Progenitor cell of endocrine pancreas (in vitro differentiated cells): ENCODE results near the gene IL1A. TPM values are rescaled to one million over a fixed set of nuclear protein-coding genes. Genes with fewer than 3 reads are reported as not detected.

ENCODE experiments used
- DNase-seq: peaks from one replicate; pipeline ENCODE4 v3.0.0; 2021; ENCODE audit warnings: low spot score; ENCODE audit not compliant: unreplicated experiment
- H3K27ac Mint-ChIP-seq: 2 replicates; pipeline ENCODE4 v1.8.0; 2021; ENCODE audit warnings: mild to moderate bottlenecking, moderate library complexity, mixed read lengths
- H3K27me3 Mint-ChIP-seq: 2 replicates; pipeline ENCODE4 v1.8.0; 2021; ENCODE audit warnings: mixed read lengths
- H3K36me3 Mint-ChIP-seq: 2 replicates; pipeline ENCODE4 v1.8.0; 2022; ENCODE audit warnings: mixed read lengths; ENCODE audit not compliant: insufficient read depth
- H3K4me1 Mint-ChIP-seq: 2 replicates; pipeline ENCODE4 v1.8.0; 2021; ENCODE audit warnings: low read depth, mixed read lengths
- H3K4me3 Mint-ChIP-seq: 2 replicates; pipeline ENCODE4 v1.8.0; 2021; ENCODE audit warnings: low read depth, mild to moderate bottlenecking, moderate library complexity, mixed read lengths
- H3K9me3 Mint-ChIP-seq: 2 replicates; pipeline ENCODE4 v1.8.0; 2021; ENCODE audit warnings: low read depth, mixed read lengths
- total RNA-seq: library from RNA; stranded (reverse); gene quantifications from 2 replicates; pipeline ENCODE4 v1.2.1, GENCODE V29; 2021
- TF ChIP-seq, protein P1 (sequence below): fragments of 200-600 bp; sonication (generic); IDR thresholded peaks from one replicate; pipeline ENCODE4 v1.5.0; 2021; ENCODE audit warnings: antibody characterized with exemption, mild to moderate bottlenecking; ENCODE audit not compliant: unreplicated experiment

Gene IL1A
- total RNA-seq, 1 donor from 2014 or later = 0.12 TPM

- Mint-ChIP-seq H3K27ac (no peak overlapping the region), H3K4me1 (peaks cover 10% of the 10 kb centered on the region), H3K4me3 (no peak overlapping the region), H3K36me3 (no peaks in the 10 kb centered on the region), H3K9me3 (peaks cover 4% of the 10 kb centered on the region), H3K27me3 (peaks cover 17% of the 10 kb centered on the region)
- no peak for DNase-seq
- TF ChIP-seq, protein P1, sequence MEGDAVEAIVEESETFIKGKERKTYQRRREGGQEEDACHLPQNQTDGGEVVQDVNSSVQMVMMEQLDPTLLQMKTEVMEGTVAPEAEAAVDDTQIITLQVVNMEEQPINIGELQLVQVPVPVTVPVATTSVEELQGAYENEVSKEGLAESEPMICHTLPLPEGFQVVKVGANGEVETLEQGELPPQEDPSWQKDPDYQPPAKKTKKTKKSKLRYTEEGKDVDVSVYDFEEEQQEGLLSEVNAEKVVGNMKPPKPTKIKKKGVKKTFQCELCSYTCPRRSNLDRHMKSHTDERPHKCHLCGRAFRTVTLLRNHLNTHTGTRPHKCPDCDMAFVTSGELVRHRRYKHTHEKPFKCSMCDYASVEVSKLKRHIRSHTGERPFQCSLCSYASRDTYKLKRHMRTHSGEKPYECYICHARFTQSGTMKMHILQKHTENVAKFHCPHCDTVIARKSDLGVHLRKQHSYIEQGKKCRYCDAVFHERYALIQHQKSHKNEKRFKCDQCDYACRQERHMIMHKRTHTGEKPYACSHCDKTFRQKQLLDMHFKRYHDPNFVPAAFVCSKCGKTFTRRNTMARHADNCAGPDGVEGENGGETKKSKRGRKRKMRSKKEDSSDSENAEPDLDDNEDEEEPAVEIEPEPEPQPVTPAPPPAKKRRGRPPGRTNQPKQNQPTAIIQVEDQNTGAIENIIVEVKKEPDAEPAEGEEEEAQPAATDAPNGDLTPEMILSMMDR = no peak
Observed at GRCh38 chr2:112798979-112799975, 15.0 kb upstream of the IL1A start.

DNA sequence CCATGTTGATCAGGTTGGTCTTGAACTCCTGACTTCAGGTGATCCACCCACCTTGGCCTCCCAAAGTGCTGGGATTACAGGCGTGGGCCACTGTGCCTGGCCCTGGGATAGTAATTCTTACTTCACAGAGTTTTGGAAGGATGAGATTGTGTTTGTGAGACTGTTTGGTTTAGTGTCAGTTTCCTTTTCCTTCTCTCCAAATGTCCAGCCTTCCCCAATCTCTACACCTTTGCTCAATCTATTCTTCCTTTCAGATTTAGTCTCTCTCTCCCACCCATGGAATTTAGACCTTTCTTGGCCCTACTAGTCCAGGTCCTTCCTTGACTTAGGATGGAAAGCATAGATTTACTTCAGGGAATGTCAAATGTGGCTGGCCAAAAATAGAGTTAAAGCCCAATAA lies 12.2 kb upstream of the IL1A start:
- no peak overlapping the region for H3K4me3 Mint-ChIP-seq
- H3K27me3 Mint-ChIP-seq = peaks cover 24% of the 10 kb centered on the region

GRCh38 chr2:112795774-112796173 lies 11.5 kb upstream of the IL1A start:
- H3K27me3 Mint-ChIP-seq = peaks cover 24% of the 10 kb centered on the region
- H3K4me3 Mint-ChIP-seq = no peak overlapping the region
- DNase-seq = peak; percentile 18
- H3K9me3 Mint-ChIP-seq = peaks cover 4% of the 10 kb centered on the region
- H3K4me1 Mint-ChIP-seq = peaks cover 12% of the 10 kb centered on the region
- TF ChIP-seq, protein P1 = no peak
- peak overlapping the region; percentile 75 for H3K27ac Mint-ChIP-seq
- H3K36me3 Mint-ChIP-seq = no peaks in the 10 kb centered on the region

More for the DNA sequence above, 12.2 kb upstream of the IL1A start:
- no peak for DNase-seq
- TF ChIP-seq, protein P1 = no peak
- Mint-ChIP-seq H3K36me3 (no peaks in the 10 kb centered on the region), H3K4me1 (peaks cover 12% of the 10 kb centered on the region), H3K27ac (no peak overlapping the region), H3K9me3 (peaks cover 4% of the 10 kb centered on the region)

DNA sequence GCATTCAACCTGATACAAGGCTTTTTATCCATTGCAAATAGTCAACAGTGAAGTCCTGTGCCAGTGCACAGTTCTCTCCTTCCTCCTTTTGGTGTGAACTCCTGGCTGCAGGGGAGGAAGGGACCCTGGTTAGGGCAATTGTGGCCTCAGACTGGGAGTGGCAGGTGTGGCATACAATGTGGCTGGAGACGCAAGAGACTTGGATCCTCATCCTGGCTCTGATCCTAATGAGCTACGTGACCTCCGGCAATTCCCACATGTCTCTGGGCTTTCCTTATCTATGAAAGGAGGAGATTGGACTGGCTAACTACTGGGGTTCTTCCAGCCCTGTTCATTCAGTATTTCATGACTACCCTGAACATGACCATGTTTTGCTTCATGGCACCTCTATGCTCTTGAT lies 10.5 kb upstream of the IL1A start:
- H3K27ac Mint-ChIP-seq = no peak overlapping the region
- H3K4me1 Mint-ChIP-seq = peaks cover 12% of the 10 kb centered on the region

DNA sequence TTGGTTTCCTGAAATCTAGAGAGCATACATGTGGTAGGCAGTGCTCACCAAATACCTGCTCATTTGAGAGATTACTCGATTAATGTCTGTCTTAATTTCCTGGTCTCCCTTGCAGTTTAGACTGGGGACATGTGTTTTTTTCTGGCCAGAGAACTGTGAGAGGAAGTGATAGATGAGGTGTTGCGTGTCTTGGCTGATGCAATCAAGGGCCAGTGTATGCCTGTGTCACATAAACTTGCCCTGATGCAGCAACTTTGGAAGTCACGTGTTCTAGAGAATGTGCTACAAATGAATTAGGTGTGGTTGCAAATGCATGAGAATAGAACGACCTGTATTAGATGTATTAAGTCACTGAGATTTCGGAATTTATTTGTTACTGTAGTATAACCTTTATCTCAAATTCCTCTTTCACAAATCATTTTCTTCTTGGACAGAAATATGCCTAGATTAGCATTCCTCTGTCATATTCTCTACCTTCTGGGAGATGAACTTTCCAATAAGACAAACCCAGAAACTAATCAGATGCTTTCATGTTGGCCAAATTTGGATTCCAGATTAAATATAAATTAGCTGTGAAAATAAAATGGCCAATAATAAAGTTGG lies 9.9 kb upstream of the IL1A start:
- Mint-ChIP-seq H3K27me3 (peaks cover 20% of the 10 kb centered on the region), H3K27ac (no peak overlapping the region), H3K36me3 (no peaks in the 10 kb centered on the region), H3K4me1 (peaks cover 12% of the 10 kb centered on the region), H3K9me3 (peaks cover 4% of the 10 kb centered on the region), H3K4me3 (no peak overlapping the region)
- no peak for DNase-seq
- TF ChIP-seq, protein P1 = no peak

More for the DNA sequence above, 10.5 kb upstream of the IL1A start:
- DNase-seq = no peak
- Mint-ChIP-seq H3K4me3 (no peak overlapping the region), H3K9me3 (peaks cover 4% of the 10 kb centered on the region), H3K27me3 (peaks cover 20% of the 10 kb centered on the region), H3K36me3 (no peaks in the 10 kb centered on the region)
- TF ChIP-seq, protein P1 = no peak
